GM18507 (cell line): ENCODE measurements around the gene GALNT2.

Source experiments
- DNase-seq: peaks from one replicate; pipeline ENCODE4 v3.0.0; 2011; ENCODE audit warnings: low read depth; ENCODE audit not compliant: insufficient read length; ENCODE audit errors: extremely low spot score
- FAIRE-seq: peaks from 2 replicates; lab custom pipeline; 2011; peaks lifted over from hg19 to GRCh38; lab: Jason Lieb, UNC

GALNT2 gene

GRCh38 chr1:230235876-230236275, 168.8 kb downstream of the GALNT2 start:
- no peak for FAIRE-seq
- DNase-seq, result no peak

- FAIRE-seq (no peak), DNase-seq (no peak)
These were observed 169.4 kb downstream of the GALNT2 start for GRCh38 chr1:230236301-230237008.

DNA sequence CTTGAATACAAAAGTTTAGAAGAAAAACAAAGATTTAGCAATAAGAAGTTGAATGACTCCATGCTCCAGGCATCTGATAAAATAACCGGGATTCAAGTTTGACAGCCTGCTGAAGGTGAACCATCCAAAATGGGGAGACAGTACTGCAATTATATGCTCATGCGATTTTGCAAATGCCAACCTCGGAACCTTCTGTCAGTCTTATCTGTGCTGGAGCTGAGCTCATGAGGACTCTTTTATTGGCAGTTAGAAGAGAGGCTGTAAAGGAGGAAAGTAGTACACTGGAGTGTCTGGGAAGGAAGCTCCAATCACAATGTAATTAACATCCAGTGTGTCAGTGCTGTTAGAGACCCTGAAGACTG, 170.0 kb downstream of the GALNT2 start:
- FAIRE-seq (no peak), DNase-seq (no peak)

DNA sequence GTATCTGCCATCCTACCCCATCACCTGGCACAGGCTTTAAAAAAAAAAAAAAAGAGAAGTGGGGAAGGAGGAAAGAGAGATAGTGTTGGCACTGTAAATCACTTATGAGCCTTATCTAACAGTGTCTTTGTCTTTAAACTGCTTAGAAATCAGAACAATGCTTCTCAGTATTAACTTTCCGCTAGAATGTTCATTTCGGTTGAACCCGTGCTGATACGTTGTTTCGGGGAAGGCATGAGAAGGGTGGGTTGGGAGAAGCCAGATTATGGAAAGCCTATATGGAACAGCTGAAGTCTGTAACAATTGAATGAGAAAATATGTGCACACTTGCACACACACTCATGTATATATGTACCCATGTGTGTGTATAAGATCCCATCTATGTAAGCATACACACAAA, 170.8 kb downstream of the GALNT2 start:
- no peak for FAIRE-seq
- DNase-seq, result no peak

GRCh38 chr1:230240446-230241086, 173.5 kb downstream of the GALNT2 start:
- DNase-seq (no peak), FAIRE-seq (no peak)

DNA sequence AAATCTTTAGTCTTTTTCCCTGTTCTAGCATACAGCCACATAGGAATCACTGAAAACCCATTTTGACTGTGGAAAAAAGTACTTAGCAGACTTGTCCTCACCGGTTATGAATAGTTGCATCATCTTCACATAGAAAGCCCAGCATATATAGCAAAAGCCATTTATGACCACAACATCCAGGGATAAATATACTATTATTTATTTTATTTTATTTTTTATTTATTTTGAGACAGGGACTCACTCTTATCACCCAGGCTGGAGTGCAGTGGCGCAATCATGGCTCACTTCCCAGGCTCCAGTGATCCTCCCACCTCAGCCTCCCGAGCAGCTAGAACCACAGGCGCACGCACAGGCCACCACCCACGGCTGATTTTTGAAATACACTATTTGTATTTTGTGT, 175.3 kb downstream of the GALNT2 start:
- DNase-seq, result no peak
- no peak for FAIRE-seq

- DNase-seq (no peak), FAIRE-seq (no peak)
These were observed 176.1 kb downstream of the GALNT2 start for GRCh38 chr1:230243146-230243545.

DNA sequence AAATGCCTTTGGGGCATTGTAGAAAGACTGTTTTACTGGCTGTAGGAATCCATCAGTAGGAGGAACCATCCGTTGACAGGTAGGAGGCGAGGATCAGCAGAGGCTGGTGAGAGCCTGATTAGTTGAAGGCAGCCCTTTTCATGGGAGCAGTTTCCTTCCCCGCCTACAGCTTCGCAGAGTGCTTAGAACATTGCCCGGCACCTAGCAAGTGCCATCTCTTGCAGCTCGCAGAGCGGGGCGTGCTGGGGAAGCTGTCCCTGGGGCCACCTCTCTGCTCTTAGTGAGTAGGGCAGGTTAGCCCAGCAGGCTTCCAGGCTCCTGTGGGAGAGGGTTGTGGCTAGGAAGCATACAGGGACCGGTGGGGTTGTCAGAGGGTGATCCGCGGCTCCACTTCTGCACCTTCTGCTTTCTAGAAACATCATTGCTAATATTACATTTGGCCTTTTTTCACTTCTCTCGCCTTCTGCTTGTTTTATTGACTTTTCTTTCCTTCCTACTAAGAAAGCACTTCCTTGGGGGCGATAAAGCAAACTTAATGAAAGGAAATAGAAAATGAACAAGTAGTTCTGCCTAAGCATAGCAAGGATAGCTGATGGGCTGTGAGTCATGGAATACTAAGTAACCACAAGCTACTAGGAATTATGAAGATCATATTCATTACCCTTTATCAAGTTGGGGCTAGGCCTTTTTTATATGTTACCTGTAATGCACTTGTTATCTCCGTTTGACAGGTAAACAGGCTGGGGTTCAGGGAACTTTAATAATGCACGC, 176.7 kb downstream of the GALNT2 start:
- no peak for FAIRE-seq
- no peak for DNase-seq

GRCh38 chr1:230246551-230246950, 179.5 kb downstream of the GALNT2 start:
- no peak for FAIRE-seq
- no peak for DNase-seq

DNA sequence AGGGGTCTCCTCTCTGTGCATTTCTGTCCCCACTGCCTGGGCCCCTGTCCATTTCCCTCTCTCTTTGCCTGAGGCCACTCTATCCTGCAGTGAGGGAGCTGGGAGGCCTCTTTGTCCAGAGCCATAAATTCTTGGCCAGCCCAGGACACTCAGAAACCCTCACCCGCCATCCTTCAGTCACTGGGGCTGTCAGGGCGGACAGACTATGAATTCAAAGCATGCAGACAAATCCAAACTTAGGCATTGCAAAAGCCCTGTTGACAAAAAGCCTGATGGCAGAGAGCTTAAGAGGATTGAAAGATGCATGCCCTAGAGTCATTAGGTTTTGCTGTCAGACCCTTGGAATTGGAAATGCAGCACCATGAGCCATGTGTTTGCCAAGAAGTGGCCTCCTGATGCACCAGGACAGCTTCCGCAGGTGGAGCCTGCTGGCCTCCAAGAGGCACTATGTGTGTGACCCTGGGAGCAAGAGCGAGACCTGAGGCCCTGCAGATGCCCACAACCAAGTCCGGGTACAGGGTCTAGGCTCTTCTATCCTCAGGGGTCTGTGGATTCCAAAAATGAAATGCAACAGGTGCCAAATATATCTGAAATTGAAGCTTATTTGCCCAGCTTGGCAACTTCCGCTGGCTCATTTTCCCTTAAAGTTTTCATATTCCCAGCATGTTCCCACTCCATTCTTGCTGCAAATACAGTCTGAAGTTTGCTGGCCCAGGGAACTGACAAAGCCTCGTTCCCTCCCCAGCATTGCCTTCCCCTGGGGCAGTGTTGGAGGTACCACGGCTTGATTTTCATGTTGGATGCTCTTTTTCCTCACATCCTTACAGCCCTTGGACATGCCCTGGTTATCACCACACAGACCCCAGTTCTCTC, 181.2 kb downstream of the GALNT2 start:
- no peak for DNase-seq
- no peak for FAIRE-seq

- no peak for DNase-seq
- no peak for FAIRE-seq
These were observed 181.8 kb downstream of the GALNT2 start for GRCh38 chr1:230248889-230249270.

GRCh38 chr1:230249695-230250480, 182.8 kb downstream of the GALNT2 start:
- FAIRE-seq (no peak), DNase-seq (no peak)

DNA sequence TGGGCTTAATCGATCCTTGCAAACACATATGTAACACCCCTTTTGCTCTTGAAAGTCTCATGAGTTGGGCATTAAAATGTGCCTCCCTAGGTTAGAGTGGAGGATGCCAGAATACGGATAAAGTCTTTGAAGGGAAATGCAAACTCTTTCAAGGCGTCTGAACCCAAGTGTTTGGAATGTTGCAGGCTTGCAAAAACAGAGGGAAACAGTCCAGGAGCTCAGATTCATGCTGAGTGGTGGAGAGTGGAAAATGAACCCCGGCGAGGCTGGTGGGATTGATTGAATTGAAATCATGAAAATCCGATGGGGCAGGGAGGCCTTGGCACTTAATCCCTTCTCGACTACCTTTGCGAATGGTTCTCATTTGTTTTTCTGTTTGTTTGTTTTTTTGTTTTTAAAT, 183.6 kb downstream of the GALNT2 start:
- DNase-seq (no peak), FAIRE-seq (no peak)

GRCh38 chr1:230251644-230252191, 184.7 kb downstream of the GALNT2 start:
- DNase-seq (no peak), FAIRE-seq (peak; percentile 26)

DNA sequence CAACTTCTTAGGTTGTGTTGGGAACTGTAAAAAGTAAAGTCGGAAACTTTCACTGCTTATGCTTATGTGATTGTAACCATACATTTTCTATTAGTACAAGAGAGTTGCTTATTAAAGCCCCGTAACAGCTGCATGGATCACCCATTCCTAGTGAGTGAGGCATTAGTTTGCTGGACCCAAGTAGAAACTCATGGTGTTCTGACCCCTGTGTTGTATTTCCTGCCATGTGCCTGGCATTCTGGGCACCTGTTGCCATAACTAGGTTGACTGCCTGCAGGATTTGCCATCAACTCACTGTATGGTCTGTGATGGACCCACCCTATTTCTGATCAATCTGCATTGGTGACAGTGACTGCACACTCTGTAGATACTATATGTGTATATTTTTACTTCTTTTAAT, 186.1 kb downstream of the GALNT2 start:
- FAIRE-seq, result no peak
- no peak for DNase-seq

- no peak for DNase-seq
- FAIRE-seq, result no peak
These were observed 187.2 kb downstream of the GALNT2 start for GRCh38 chr1:230254265-230254664.

DNA sequence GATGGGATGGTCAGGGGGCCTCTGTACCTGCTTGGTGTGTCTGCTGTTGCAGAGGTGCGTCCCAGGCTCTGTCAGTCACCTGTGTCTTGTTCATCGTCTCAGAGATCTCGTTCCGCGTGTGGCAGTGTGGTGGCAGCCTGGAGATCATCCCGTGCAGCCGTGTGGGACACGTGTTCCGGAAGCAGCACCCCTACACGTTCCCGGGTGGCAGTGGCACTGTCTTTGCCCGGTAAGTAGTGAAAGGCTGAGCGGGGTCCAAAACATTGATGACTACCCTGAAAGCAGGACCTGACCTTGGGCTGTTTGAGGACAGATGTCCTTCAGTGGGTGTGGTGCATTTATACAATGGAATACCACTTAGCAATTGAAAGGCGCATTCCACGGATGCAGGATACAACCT, 188.1 kb downstream of the GALNT2 start:
- FAIRE-seq (no peak), DNase-seq (no peak)

DNA sequence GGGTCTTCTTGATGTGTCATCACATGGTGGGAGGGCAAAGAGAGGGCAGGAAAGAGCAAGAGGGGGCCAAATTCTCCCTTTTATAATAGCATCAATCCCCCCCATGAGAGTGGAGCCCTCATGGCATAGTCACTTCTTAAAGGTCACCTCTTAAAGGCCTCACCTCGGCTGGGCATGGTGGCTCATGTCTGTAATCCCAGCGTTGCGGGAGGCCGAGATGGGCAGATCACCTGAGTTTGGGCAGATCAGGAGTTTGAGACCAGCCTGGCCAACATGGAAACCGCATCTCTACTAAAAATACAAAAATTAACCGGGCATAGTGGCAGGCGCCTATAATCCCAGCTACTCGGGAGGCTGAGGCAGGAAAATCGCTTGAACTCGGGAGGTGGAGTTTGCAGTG, 189.0 kb downstream of the GALNT2 start:
- FAIRE-seq (no peak), DNase-seq (no peak)

GRCh38 chr1:230256896-230257295, 189.9 kb downstream of the GALNT2 start:
- DNase-seq (no peak), FAIRE-seq (no peak)
